Caco-2 (cell line): Measurements from ENCODE around the gene PRDM2. TPM values are rescaled to one million over a fixed set of nuclear protein-coding genes. Genes with fewer than 3 reads are reported as not detected.

Experiments
- BruUV-seq: library from RNA; stranded (reverse); fragments of 400-500 nt; replicated peaks from 2 replicates; lab custom pipeline; 2021; lab: Mats Ljungman, UMichigan
- CTCF ChIA-PET: fragments of 300-600 bp; sonication (Branson Sonifier 250); formaldehyde crosslinking; loops from one replicate; lab custom pipeline; 2022; ENCODE audit warnings: antibody characterized with exemption; lab: Charles Lee
- POLR2A ChIA-PET: fragments of 300-600 bp; sonication (Branson Sonifier 250); formaldehyde crosslinking; loops from one replicate; lab custom pipeline; 2022; ENCODE audit warnings: antibody characterized with exemption; lab: Charles Lee
- DNase-seq, 2 experiments: peaks; one replicate each; pipeline versions ENCODE4 v3.0.0 to v3.0.0-alpha.2; 2020 to 2022
- H3K27me3 ChIP-seq: replicated peaks from 2 replicates; pipeline ENCODE4 v1.6.0; 2011; ENCODE audit warnings: low read length; ENCODE audit not compliant: control insufficient read depth, insufficient read depth
- H3K36me3 ChIP-seq: 2 replicates; pipeline ENCODE4 v1.5.1; 2011; ENCODE audit warnings: low read length; ENCODE audit not compliant: control insufficient read depth, insufficient read depth
- H3K4me1 ChIP-seq: fragments of 250-450 bp; sonication (Bioruptor Pico); 2 replicates; pipeline ENCODE4 v1.5.1; 2020; ENCODE audit warnings: mild to moderate bottlenecking
- H3K4me3 ChIP-seq: 2 replicates; pipeline ENCODE4 v1.5.1; 2011; ENCODE audit warnings: low read depth, mild to moderate bottlenecking, control low read depth, low read length
- H3K9me3 ChIP-seq: fragments of 250-450 bp; sonication (Bioruptor Pico); 2 replicates; pipeline ENCODE4 v1.5.1; 2020; ENCODE audit warnings: mild to moderate bottlenecking, moderate library complexity
- H3K27ac Mint-ChIP-seq: one replicate; pipeline ENCODE4 v1.8.0; 2022; ENCODE audit warnings: mixed read lengths; ENCODE audit not compliant: unreplicated experiment
- H3K27me3 Mint-ChIP-seq: one replicate; pipeline ENCODE4 v1.8.0; 2022; ENCODE audit warnings: mixed read lengths; ENCODE audit not compliant: insufficient read depth, unreplicated experiment
- H3K36me3 Mint-ChIP-seq: one replicate; pipeline ENCODE4 v1.8.0; 2022; ENCODE audit warnings: mild to moderate bottlenecking, mixed read lengths; ENCODE audit not compliant: insufficient read depth, unreplicated experiment
- H3K4me1 Mint-ChIP-seq: one replicate; pipeline ENCODE4 v1.8.0; 2022; ENCODE audit warnings: low read depth, mixed read lengths; ENCODE audit not compliant: unreplicated experiment
- H3K4me3 Mint-ChIP-seq: one replicate; pipeline ENCODE4 v1.8.0; 2022; ENCODE audit warnings: mild to moderate bottlenecking, moderate library complexity, mixed read lengths; ENCODE audit not compliant: unreplicated experiment
- H3K9me3 Mint-ChIP-seq: one replicate; pipeline ENCODE4 v1.8.0; 2022; ENCODE audit warnings: mixed read lengths; ENCODE audit not compliant: unreplicated experiment
- intact Hi-C: fragments of 100-400 bp; cut with micrococcal nuclease; formaldehyde crosslinking; loops from one replicate; pipeline ENCODE4 v1.10.0; 2022; ENCODE audit not compliant: unreplicated experiment
- total RNA-seq: library from RNA; stranded (reverse); gene quantifications from 2 replicates; pipeline ENCODE4 v1.2.3, GENCODE V29; 2022
- TF ChIP-seq, protein P1 (sequence below), 2 experiments: fragments of 200-600 bp in 1 of 2; IDR thresholded peaks; 1 replicate in 1 of 2; 2 replicates in 1 of 2; pipeline versions ENCODE4 v1.5.1 to v1.8.0; 2011 to 2022; ENCODE audit warnings: antibody characterized with exemption in 1 of 2, control low read depth in 1 of 2, inconsistent platforms in 1 of 2, low read depth in 1 of 2, low read length in 1 of 2, mild to moderate bottlenecking in 1 of 2, moderate library complexity in 1 of 2; ENCODE audit not compliant: insufficient read depth in 1 of 2, severe bottlenecking in 1 of 2, unreplicated experiment in 1 of 2

Gene PRDM2
- total RNA-seq, 1 experiment from 2014 or later, result 32.7 TPM

DNA sequence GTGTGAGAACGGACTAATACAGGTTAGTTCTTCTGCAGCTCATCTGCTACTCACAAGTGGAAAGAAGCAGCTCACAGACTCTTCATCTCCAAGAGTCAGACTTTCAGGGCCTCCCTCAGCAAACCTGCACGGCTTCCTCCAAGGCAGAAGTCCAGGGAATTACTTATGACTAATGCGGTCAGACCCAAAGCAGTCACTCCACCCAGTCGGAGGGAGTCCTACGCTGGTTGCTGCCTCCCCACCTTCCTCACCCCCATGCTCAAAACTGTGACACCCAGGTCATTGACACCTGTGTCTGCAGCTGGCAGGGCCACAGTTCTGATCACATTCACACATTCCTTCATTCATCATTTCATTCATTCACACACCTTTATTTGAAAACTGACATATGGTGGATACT is 38.4 kb upstream of the PRDM2 start:
- H3K4me1 Mint-ChIP-seq, result no peaks in the 10 kb centered on the region
- CTCF ChIA-PET, result no interaction called here
- no peak for DNase-seq
- Histone ChIP-seq H3K9me3 (no peaks in the 10 kb centered on the region), H3K27me3 (no peaks in the 10 kb centered on the region), H3K4me3 (no peak overlapping the region), H3K4me1 (no peaks in the 10 kb centered on the region), H3K36me3 (no peaks in the 10 kb centered on the region)
- no peak overlapping the region for H3K4me3 Mint-ChIP-seq
- TF ChIP-seq, protein P1, sequence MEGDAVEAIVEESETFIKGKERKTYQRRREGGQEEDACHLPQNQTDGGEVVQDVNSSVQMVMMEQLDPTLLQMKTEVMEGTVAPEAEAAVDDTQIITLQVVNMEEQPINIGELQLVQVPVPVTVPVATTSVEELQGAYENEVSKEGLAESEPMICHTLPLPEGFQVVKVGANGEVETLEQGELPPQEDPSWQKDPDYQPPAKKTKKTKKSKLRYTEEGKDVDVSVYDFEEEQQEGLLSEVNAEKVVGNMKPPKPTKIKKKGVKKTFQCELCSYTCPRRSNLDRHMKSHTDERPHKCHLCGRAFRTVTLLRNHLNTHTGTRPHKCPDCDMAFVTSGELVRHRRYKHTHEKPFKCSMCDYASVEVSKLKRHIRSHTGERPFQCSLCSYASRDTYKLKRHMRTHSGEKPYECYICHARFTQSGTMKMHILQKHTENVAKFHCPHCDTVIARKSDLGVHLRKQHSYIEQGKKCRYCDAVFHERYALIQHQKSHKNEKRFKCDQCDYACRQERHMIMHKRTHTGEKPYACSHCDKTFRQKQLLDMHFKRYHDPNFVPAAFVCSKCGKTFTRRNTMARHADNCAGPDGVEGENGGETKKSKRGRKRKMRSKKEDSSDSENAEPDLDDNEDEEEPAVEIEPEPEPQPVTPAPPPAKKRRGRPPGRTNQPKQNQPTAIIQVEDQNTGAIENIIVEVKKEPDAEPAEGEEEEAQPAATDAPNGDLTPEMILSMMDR (IDR thresholded peaks at IDR 0.05; ENCODE audit: insufficient read depth in 1 of 2, low read depth in 1 of 2, low read length in 1 of 2, severe bottlenecking in 1 of 2, unreplicated experiment in 1 of 2), result no peak
- POLR2A ChIA-PET, result no interaction called here
- BruUV-seq, result no TSS peak
- intact Hi-C loops, result no loop called here
- H3K27me3 Mint-ChIP-seq, result no peaks in the 10 kb centered on the region
- H3K27ac Mint-ChIP-seq, result no peak overlapping the region
- no peaks in the 10 kb centered on the region for H3K9me3 Mint-ChIP-seq
- no peaks in the 10 kb centered on the region for H3K36me3 Mint-ChIP-seq

DNA sequence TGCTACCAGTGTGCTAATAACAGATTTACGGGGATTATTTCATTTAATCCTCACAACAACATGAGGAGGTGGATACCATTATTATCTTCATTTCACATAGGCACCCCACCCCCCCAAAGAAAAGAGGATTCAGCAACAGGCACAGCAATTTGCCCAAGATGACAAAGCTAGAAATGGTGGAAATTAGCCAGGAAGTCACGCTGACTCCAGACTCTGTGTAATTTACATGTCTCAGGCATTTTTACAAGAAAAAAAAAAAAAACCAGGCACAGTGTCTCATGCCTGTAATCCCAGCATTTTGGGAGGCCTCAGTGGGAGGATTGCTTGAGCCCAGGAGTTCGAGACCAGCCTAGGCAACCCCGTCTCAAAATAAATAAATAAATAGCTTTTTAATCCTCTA is 37.5 kb upstream of the PRDM2 start:
- H3K36me3 Mint-ChIP-seq, result no peaks in the 10 kb centered on the region
- H3K4me3 Mint-ChIP-seq, result no peak overlapping the region
- Histone ChIP-seq H3K4me3 (no peak overlapping the region), H3K4me1 (no peaks in the 10 kb centered on the region), H3K27me3 (no peaks in the 10 kb centered on the region), H3K9me3 (no peaks in the 10 kb centered on the region), H3K36me3 (no peaks in the 10 kb centered on the region)
- no peak for DNase-seq
- BruUV-seq, result no TSS peak
- TF ChIP-seq, protein P1 (IDR thresholded peaks at IDR 0.05; ENCODE audit: insufficient read depth in 1 of 2, low read depth in 1 of 2, low read length in 1 of 2, severe bottlenecking in 1 of 2, unreplicated experiment in 1 of 2), result no peak
- no peaks in the 10 kb centered on the region for H3K9me3 Mint-ChIP-seq
- H3K27ac Mint-ChIP-seq, result no peak overlapping the region
- POLR2A ChIA-PET, result no interaction called here
- CTCF ChIA-PET, result interaction anchor here (0.6 kb wide), 1 partner anchor 50 kb away, joined by 4 read pairs; no protein-coding TSS in a partner anchor
- intact Hi-C loops, result no loop called here
- no peaks in the 10 kb centered on the region for H3K27me3 Mint-ChIP-seq
- H3K4me1 Mint-ChIP-seq, result no peaks in the 10 kb centered on the region

DNA sequence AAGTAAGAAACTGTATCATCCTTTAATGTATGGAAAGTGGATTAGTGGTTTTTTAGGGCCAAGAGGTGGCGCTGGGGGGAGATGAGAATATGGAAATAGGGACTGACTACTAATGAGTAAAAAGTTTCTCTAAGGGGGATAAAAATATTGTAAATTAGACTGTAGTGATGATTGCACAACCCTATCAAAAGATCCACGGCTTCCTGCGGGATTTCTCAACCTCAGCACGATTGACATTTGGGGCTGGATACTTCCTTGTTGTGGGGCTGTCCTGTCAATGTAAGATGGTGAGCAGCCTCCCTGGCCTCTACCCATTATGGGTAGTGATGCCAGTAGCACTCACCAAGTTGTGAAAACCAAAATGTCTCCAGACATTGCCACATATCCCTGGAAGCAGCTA is 36.0 kb upstream of the PRDM2 start:
- intact Hi-C loops, result no loop called here
- Histone ChIP-seq H3K9me3 (no peaks in the 10 kb centered on the region), H3K27me3 (no peaks in the 10 kb centered on the region), H3K36me3 (no peaks in the 10 kb centered on the region), H3K4me1 (no peaks in the 10 kb centered on the region), H3K4me3 (no peak overlapping the region)
- CTCF ChIA-PET, result interaction anchor here (0.6 kb wide), 1 partner anchor 1125 kb away, joined by 4 read pairs; no protein-coding TSS in a partner anchor
- no peak overlapping the region for H3K27ac Mint-ChIP-seq
- H3K27me3 Mint-ChIP-seq, result no peaks in the 10 kb centered on the region
- no peaks in the 10 kb centered on the region for H3K4me1 Mint-ChIP-seq
- H3K9me3 Mint-ChIP-seq, result no peaks in the 10 kb centered on the region
- BruUV-seq, result no TSS peak
- H3K36me3 Mint-ChIP-seq, result no peaks in the 10 kb centered on the region
- POLR2A ChIA-PET, result no interaction called here
- H3K4me3 Mint-ChIP-seq, result no peak overlapping the region
- no peak for DNase-seq
- TF ChIP-seq, protein P1 (IDR thresholded peaks at IDR 0.05; ENCODE audit: insufficient read depth in 1 of 2, low read depth in 1 of 2, low read length in 1 of 2, severe bottlenecking in 1 of 2, unreplicated experiment in 1 of 2), result no peak
